ENCODE data around the gene UTP25. TPM values are rescaled to one million over a fixed set of nuclear protein-coding genes. Genes with fewer than 3 reads are reported as not detected.

UTP25 gene
- total RNA-seq, 1 experiment from 2014 or later = 9.5 TPM

DNA sequence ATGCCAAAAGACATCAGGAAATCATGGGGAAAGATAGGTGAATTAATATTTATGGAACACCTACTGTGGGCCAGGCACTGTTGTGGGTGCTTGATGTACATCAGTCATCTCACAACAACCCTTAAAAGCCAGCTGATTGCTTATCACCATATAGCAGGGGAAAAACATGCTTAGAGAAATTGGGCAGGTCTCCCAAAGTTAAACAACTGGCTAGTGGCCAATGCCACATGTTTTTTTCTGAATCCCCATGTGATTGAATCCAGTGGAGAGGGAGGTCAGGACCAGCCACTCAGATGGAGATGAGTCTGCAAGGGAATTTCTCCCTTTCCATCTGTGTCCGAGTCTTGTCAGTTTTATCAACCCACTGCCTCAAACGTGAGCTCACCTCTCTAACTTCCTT is 33.5 kb downstream of the UTP25 start:
- in situ Hi-C loops (cut with HindIII; ENCODE audit: low pct_unique_long_range_greater_than_20kb, low sequenced_read_pairs) (no loop called here), intact Hi-C loops (cut with micrococcal nuclease; ENCODE audit: unreplicated experiment) (loop anchor here (2.0 kb wide), 1 partner anchor 450 kb away; no protein-coding TSS in a partner anchor)
- ATAC-seq (no peak), DNase-seq (ENCODE audit: low read depth, low spot score) (no peak)
- no peaks in the 10 kb centered on the region for H3K4me1 ChIP-seq (ENCODE audit: control insufficient read depth, insufficient read depth, low read length)
- no TSS peak for BruUV-seq (replicated peaks)
- H3K9me3 ChIP-seq (ENCODE audit: control insufficient read depth, insufficient read depth, low read depth, low read length) = no peaks in the 10 kb centered on the region
- H3K4me3 ChIP-seq (ENCODE audit: low read depth in 2 of 2, low read length in 2 of 2) = no peak overlapping the region
- ChIA-PET POLR2A (no interaction called here), CTCF (interaction anchor here (0.5 to 0.6 kb wide), 2 partner anchors 191 to 700 kb away, joined by 3 read pairs; no protein-coding TSS in a partner anchor)
- H3K27ac ChIP-seq (ENCODE audit: low read length) = no peak overlapping the region
- TF ChIP-seq TCF7L2 (IDR thresholded peaks at IDR 0.05; ENCODE audit: low read depth, low read length) = no peak
- TF ChIP-seq, protein P1, sequence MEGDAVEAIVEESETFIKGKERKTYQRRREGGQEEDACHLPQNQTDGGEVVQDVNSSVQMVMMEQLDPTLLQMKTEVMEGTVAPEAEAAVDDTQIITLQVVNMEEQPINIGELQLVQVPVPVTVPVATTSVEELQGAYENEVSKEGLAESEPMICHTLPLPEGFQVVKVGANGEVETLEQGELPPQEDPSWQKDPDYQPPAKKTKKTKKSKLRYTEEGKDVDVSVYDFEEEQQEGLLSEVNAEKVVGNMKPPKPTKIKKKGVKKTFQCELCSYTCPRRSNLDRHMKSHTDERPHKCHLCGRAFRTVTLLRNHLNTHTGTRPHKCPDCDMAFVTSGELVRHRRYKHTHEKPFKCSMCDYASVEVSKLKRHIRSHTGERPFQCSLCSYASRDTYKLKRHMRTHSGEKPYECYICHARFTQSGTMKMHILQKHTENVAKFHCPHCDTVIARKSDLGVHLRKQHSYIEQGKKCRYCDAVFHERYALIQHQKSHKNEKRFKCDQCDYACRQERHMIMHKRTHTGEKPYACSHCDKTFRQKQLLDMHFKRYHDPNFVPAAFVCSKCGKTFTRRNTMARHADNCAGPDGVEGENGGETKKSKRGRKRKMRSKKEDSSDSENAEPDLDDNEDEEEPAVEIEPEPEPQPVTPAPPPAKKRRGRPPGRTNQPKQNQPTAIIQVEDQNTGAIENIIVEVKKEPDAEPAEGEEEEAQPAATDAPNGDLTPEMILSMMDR (IDR thresholded peaks at IDR 0.05) = no peak
- TF ChIP-seq POLR2AphosphoS5 (IDR thresholded peaks at IDR 0.05; ENCODE audit: low read depth, low read length) = no peak
- TF ChIP-seq, protein P2, sequence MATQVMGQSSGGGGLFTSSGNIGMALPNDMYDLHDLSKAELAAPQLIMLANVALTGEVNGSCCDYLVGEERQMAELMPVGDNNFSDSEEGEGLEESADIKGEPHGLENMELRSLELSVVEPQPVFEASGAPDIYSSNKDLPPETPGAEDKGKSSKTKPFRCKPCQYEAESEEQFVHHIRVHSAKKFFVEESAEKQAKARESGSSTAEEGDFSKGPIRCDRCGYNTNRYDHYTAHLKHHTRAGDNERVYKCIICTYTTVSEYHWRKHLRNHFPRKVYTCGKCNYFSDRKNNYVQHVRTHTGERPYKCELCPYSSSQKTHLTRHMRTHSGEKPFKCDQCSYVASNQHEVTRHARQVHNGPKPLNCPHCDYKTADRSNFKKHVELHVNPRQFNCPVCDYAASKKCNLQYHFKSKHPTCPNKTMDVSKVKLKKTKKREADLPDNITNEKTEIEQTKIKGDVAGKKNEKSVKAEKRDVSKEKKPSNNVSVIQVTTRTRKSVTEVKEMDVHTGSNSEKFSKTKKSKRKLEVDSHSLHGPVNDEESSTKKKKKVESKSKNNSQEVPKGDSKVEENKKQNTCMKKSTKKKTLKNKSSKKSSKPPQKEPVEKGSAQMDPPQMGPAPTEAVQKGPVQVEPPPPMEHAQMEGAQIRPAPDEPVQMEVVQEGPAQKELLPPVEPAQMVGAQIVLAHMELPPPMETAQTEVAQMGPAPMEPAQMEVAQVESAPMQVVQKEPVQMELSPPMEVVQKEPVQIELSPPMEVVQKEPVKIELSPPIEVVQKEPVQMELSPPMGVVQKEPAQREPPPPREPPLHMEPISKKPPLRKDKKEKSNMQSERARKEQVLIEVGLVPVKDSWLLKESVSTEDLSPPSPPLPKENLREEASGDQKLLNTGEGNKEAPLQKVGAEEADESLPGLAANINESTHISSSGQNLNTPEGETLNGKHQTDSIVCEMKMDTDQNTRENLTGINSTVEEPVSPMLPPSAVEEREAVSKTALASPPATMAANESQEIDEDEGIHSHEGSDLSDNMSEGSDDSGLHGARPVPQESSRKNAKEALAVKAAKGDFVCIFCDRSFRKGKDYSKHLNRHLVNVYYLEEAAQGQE (IDR thresholded peaks at IDR 0.05; ENCODE audit: insufficient read depth in 1 of 2, low read depth in 2 of 2, low read length in 1 of 2) = no peak
- TF ChIP-seq SIN3A (IDR thresholded peaks at IDR 0.05; ENCODE audit: borderline replicate concordance, insufficient read depth, low read depth, low read length) = no peak
- H3K27me3 ChIP-seq (ENCODE audit: control insufficient read depth, insufficient read depth, low read length) = peaks cover 3% of the 10 kb centered on the region; the same call in 1 of the 2 replicates
- H3K36me3 ChIP-seq (ENCODE audit: control insufficient read depth, insufficient read depth, low read length) = no peaks in the 10 kb centered on the region

DNA sequence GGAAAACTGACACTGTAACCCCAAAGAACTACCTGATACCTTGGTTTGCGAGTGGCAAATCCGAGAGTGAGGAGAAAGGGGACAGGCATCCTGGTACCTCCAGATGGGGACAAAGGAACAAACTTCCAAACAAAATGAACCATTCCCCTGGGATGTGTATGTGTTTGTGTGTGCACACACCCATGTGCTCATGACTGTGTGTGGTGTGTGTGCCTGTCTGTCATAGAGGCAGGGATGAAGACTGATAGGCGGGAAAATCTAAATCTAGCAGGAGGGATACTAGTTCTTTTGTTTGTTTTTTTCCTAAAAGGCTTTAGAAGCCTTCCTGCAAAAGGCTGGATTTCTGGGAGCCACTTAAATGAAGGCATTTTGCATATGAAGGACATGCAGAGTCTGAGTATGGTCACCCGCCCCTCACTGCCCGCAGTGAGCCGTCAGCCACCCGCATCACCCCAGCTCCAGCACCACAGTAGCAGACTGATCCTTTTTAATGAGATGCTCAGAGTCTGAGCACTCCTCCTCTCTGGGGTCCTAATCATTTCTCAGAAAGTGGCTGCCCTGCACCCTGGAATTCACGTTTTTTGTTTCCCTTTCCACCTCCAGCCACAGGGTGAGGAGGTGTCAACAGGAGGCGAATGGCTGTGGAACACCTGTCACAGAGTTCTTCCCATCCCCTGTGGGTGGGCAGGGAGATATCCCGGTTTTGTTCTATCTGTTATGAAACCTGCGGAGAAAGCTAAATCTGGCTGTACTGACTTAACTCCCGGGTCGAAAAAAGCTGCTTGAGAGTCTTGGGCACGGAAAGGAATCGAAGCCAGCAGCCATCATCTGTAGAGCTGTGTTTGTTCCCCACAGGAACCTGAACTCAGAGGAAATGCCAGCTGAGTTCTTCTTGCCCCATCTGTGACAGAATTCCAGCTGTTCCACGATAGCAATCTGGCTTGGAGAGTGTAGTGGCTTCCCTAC is 34.9 kb downstream of the UTP25 start:
- Histone ChIP-seq H3K27ac (ENCODE audit: low read length) (no peak overlapping the region), H3K36me3 (ENCODE audit: control insufficient read depth, insufficient read depth, low read length) (no peaks in the 10 kb centered on the region), H3K27me3 (ENCODE audit: control insufficient read depth, insufficient read depth, low read length) (peaks cover 3% of the 10 kb centered on the region; the same call in 1 of the 2 replicates), H3K4me3 (ENCODE audit: low read depth in 2 of 2, low read length in 2 of 2) (no peak overlapping the region), H3K9me3 (ENCODE audit: control insufficient read depth, insufficient read depth, low read depth, low read length) (no peaks in the 10 kb centered on the region), H3K4me1 (ENCODE audit: control insufficient read depth, insufficient read depth, low read length) (no peaks in the 10 kb centered on the region)
- CTCF ChIA-PET = no interaction called here
- no peak for DNase-seq (ENCODE audit: low read depth, low spot score)
- in situ Hi-C loops (cut with HindIII; ENCODE audit: low pct_unique_long_range_greater_than_20kb, low sequenced_read_pairs) = no loop called here
- TF ChIP-seq SIN3A (IDR thresholded peaks at IDR 0.05; ENCODE audit: borderline replicate concordance, insufficient read depth, low read depth, low read length) = no peak
- TF ChIP-seq POLR2AphosphoS5 (IDR thresholded peaks at IDR 0.05; ENCODE audit: low read depth, low read length) = no peak
- TF ChIP-seq TCF7L2 (IDR thresholded peaks at IDR 0.05; ENCODE audit: low read depth, low read length) = no peak
- TF ChIP-seq, protein P1 (IDR thresholded peaks at IDR 0.05) = no peak
- TF ChIP-seq, protein P2 (IDR thresholded peaks at IDR 0.05; ENCODE audit: insufficient read depth in 1 of 2, low read depth in 2 of 2, low read length in 1 of 2) = no peak
- intact Hi-C loops (cut with micrococcal nuclease; ENCODE audit: unreplicated experiment) = no loop called here
- no TSS peak for BruUV-seq (replicated peaks)
- POLR2A ChIA-PET = no interaction called here
- no peak for ATAC-seq

Data from Panc1 (cell line).